Activated T-cell treated with anti-CD3 and anti-CD28 coated beads for 24 hours (primary cell): Measurements from ENCODE around the gene DHDH.

Experiments used
- DNase-seq: peaks from one replicate; pipeline ENCODE4 v3.0.0-alpha.2; 2020; ENCODE audit warnings: low read depth

The DHDH gene

DNA sequence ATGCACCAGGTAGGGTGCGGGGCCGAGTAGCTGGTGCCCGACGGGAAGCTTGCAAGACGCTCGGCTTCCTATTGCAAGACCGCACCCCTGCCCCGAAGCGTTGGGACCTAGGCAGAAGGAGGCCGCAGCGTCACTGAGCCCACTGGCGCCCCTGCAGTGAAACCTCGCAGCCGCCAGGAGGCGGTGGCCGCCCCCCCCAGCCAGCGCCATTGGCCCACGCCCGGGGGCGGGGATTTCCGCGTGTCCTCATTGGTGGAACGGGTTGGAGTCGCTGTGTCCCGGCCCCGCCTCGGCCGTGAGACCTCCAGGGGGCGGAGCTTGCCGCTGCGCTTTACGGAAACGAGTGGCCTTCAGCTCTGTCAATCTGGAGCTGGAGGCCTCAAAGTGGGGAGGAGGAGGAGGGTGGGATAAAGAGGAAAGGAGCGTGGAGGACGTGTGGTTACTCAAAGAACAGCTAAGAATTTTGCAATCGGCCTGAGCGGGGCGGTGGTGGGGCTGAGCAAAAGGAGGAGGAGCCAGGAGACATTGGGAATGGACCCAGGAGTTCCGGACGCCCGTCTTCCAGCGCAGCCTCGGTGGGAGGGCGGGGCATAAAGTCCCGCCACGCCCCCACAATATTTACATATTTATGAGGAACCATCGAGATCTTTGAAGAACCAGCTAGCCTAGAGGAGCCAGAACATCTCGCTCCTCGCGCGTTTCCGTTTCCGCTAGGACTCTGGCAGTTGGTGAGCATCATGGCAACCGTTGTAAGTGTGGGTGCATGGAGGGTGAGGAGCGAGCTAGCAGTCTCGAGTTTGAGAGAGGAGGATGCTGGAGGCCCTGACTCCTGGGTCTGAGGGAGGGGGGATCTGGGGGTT is 59.9 kb downstream of the DHDH start, which contains the start of the genes GYS1 and RUVBL2:
TSS of gene GYS1 (minus strand) at position 135 of the 860 bp plus-strand sequence. CDS start 197 bp downstream, outside the sequence.
TSS of gene RUVBL2 (plus strand) at position 713 of the 860 bp plus-strand sequence. CDS start at position 738, 25 bp downstream.
- peak; percentile 99 for DNase-seq

DNA sequence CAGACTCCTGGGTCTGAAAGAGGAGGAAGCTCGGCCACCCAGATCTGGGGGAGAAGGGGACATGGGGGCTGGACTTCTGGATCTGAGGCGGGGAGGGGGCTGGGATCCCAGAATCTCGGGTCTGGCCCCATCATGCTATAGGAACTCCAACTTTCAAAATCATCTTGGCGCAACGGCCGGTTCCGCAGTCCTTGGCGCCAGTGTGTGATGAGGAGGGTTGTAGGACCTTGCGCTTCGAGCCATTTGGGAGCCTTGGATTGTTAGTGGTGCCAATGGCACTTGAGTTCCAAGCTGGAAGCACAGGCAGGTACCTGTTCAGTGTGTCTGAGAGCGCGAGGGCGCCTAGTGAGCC is 60.5 kb downstream of the DHDH start:
- no peak for DNase-seq
